ENCODE measurements around the gene CST3.

Gene CST3

DNA sequence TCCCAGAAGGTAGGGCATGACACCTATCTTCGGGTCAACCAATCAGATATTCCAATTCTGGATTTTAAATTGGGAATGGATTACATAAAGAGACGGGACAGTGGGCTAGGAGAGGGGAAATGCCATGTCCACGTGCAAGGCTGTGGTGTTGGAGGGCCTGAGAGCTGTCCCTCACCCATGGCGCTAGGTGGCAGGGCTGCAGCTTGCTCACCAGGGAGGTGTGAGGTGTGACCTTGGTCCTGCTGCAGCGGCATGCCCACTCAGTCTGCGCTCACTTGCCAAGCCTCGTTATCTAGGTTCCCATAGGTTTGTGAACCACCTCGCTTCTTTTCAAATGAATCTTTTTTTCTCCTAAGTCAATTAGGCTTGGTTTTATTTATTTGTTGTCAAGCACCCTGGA lies 19.4 kb upstream of the CST3 start:
- DNase-seq (ENCODE audit: low read depth) = no peak
- no peak overlapping the region for H3K4me3 ChIP-seq (ENCODE audit: control insufficient read depth, low read depth, low read length)
- TF ChIP-seq, protein P1, sequence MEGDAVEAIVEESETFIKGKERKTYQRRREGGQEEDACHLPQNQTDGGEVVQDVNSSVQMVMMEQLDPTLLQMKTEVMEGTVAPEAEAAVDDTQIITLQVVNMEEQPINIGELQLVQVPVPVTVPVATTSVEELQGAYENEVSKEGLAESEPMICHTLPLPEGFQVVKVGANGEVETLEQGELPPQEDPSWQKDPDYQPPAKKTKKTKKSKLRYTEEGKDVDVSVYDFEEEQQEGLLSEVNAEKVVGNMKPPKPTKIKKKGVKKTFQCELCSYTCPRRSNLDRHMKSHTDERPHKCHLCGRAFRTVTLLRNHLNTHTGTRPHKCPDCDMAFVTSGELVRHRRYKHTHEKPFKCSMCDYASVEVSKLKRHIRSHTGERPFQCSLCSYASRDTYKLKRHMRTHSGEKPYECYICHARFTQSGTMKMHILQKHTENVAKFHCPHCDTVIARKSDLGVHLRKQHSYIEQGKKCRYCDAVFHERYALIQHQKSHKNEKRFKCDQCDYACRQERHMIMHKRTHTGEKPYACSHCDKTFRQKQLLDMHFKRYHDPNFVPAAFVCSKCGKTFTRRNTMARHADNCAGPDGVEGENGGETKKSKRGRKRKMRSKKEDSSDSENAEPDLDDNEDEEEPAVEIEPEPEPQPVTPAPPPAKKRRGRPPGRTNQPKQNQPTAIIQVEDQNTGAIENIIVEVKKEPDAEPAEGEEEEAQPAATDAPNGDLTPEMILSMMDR (IDR thresholded peaks at IDR 0.05; ENCODE audit: control insufficient read depth, insufficient read depth, low read depth, low read length, missing control alignments) = no peak

DNA sequence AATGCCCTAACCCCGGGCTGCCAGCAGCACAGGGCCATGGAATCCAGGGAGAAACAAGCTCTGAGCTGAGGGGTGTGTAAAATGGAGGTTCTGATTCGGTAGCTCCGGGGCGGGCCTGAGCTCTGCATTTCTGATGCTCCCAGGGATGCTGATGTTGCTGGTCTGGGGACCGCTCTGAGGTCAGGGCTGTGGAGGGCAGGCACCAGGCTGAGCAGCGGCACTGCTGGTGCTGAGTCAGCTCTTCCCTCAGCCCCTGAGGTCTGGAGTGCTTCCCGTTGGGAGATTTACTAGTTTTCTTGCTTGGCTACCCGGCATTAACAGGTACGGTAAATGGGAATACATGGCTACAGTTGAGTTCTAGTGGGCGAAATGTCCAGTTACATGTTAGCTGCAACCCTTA lies 18.6 kb upstream of the CST3 start:
- TF ChIP-seq, protein P1 (IDR thresholded peaks at IDR 0.05; ENCODE audit: control insufficient read depth, insufficient read depth, low read depth, low read length, missing control alignments) = no peak
- H3K4me3 ChIP-seq (ENCODE audit: control insufficient read depth, low read depth, low read length) = no peak overlapping the region
- no peak for DNase-seq (ENCODE audit: low read depth)

DNA sequence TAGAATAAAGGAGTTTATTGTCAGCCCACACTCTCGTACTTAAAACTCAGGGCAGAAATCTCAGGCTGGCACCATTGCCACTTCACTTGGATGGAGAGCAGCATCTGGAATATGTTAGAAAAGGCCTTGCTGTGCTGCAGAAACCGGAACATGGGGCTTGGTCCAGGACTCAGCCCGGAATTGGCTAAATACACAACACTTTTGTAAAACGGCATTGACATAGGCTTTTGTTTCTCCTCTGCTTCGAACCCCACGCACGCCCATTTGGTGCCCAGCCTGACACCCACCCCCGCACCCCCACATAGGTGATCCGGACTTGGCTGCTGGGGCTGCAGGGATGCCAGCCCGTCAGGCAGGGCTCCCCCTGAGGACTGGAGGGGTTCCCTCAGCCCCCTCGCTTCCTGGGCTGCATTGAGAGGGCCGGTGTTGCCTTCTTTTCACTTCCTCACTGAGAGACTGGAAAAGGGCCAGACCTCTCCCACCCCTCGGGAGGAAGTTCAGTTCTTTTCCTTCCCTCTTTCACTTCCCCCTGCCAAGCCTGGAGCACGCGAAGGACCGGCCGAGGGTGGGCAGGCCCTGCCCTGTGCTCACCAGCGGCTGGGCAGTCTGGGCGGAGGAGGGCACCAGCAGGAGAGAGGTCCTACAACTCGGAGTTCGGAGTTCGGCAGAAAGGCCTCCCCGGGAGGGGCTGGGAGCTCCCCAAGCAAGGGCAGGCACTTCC lies 17.9 kb upstream of the CST3 start:
- no peak overlapping the region for H3K4me3 ChIP-seq (ENCODE audit: control insufficient read depth, low read depth, low read length)
- TF ChIP-seq, protein P1 (IDR thresholded peaks at IDR 0.05; ENCODE audit: control insufficient read depth, insufficient read depth, low read depth, low read length, missing control alignments) = no peak
- DNase-seq (ENCODE audit: low read depth) = no peak

DNA sequence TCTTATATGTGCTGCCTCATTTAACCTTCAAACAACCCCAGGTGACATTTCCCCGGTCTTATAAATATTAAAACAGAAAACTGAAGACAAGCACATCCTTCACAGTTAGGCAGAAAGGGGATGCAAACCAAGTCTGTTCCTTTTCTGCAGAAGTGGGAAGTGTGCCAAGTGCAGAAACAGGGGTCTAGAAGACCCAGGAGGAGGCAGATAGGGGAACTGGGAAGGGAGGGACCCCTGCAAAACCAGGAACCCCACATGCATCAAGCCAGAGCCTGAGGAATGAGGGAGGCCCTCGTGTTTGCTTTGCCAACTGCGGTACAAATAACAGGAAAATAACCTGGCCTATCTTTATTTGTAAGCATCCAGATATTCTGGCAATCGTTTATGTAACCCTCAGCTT lies 17.0 kb upstream of the CST3 start:
- TF ChIP-seq, protein P1 (IDR thresholded peaks at IDR 0.05; ENCODE audit: control insufficient read depth, insufficient read depth, low read depth, low read length, missing control alignments) = no peak
- no peak overlapping the region for H3K4me3 ChIP-seq (ENCODE audit: control insufficient read depth, low read depth, low read length)
- no peak for DNase-seq (ENCODE audit: low read depth)

DNA sequence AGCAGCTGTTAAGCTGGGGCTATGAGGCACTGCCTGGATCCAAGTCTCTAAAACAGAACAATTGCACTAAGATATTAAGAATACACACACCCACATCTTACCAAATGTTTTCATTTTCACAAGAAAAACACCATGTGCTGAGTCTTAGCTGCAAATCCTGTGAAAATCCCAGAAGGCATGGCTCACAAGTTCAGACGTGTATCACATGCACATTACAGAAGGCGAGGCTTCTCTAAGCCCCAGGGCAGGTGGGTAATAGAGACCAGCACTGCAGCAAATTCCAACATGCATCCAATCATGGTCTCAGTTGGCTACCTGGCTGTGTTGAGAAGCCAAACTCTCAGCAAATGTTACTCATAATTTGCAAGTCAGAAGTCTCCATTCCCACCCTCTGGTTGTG lies 16.2 kb upstream of the CST3 start:
- no peak for DNase-seq (ENCODE audit: low read depth)
- H3K4me3 ChIP-seq (ENCODE audit: control insufficient read depth, low read depth, low read length) = no peak overlapping the region
- TF ChIP-seq, protein P1 (IDR thresholded peaks at IDR 0.05; ENCODE audit: control insufficient read depth, insufficient read depth, low read depth, low read length, missing control alignments) = no peak

DNA sequence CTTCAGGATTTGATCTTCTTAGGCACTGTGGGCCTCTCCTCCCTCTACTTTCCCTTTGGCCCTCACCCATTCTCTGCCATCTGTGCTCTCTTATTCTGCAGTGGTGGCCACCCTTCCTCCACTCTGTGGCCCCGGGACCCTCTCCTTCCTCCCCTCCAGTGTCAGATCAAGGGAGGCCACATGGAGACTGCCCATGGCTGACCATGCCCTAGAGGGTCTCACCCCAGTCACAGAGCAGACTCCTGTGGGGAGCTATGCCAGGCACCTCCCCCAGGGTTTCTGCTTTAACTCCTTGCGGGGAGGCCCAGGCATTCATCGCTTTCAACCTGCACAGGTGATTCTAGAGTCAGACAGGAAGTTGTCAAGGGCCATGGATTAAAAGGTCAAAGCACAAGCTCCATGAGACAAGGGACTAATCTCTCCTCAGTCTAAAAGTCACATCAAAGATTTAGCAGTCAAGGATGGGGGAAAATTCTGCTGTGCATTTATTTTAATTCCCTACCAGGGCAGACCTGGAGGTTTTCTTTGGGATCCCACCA lies 15.7 kb upstream of the CST3 start:
- DNase-seq (ENCODE audit: low read depth) = no peak
- no peak overlapping the region for H3K4me3 ChIP-seq (ENCODE audit: control insufficient read depth, low read depth, low read length)
- TF ChIP-seq, protein P1 (IDR thresholded peaks at IDR 0.05; ENCODE audit: control insufficient read depth, insufficient read depth, low read depth, low read length, missing control alignments) = no peak
